Muscle of arm (tissue), 12 donors: ENCODE data around the gene SPRED2. TPM values are rescaled to one million over a fixed set of nuclear protein-coding genes. Genes with fewer than 3 reads are reported as not detected.
A peak's percentile ranks its signal among the peaks of the same experiment; 100 is the strongest.
"Not testable (repeated sequence)": the region's sequence is repeated elsewhere in the genome, so short reads cannot be mapped to it uniquely, and the experiment has no call there.

Source experiments
- DNase-seq: peaks from one replicate; pipeline ENCODE4 v3.0.0-alpha.2; 2013
- polyA plus RNA-seq, 12 donors: library from polyadenylated mRNA; unstranded; fragments of 120-200 nt; gene quantifications; one replicate each; pipeline ENCODE4 v1.2.1, GENCODE V29; 2013; ENCODE audit not compliant: insufficient read length in 12 of 12

SPRED2 gene
- polyA plus RNA-seq, 12 donors, result 29.1 to 42.5 (median 37.8) TPM; not detected in 1

GRCh38 chr2:65345631-65346030, 86.8 kb downstream of the SPRED2 start:
- DNase-seq, result peak; percentile 69

- no peak for DNase-seq
Measured at GRCh38 chr2:65344689-65345088, 87.7 kb downstream of the SPRED2 start.

- DNase-seq, result no peak
Measured at GRCh38 chr2:65344182-65344581, 88.2 kb downstream of the SPRED2 start.

GRCh38 chr2:65343386-65343785, 89.0 kb downstream of the SPRED2 start:
- no peak for DNase-seq

- DNase-seq, result no peak
Measured at GRCh38 chr2:65340898-65341681, 91.3 kb downstream of the SPRED2 start.

GRCh38 chr2:65339648-65340047, 92.8 kb downstream of the SPRED2 start:
- DNase-seq, result no peak

GRCh38 chr2:65338830-65339495, 93.4 kb downstream of the SPRED2 start:
- DNase-seq, result not testable (repeated sequence)

GRCh38 chr2:65337915-65338314, 94.5 kb downstream of the SPRED2 start:
- not testable (repeated sequence) for DNase-seq

GRCh38 chr2:65334714-65335113, 97.7 kb downstream of the SPRED2 start:
- no peak for DNase-seq

- DNase-seq, result no peak
Measured at GRCh38 chr2:65331336-65332025, 100.9 kb downstream of the SPRED2 start.

- no peak for DNase-seq
Measured at GRCh38 chr2:65329525-65329924, 102.9 kb downstream of the SPRED2 start.

- no peak for DNase-seq
Measured at GRCh38 chr2:65326276-65326675, 106.1 kb downstream of the SPRED2 start.

- no peak for DNase-seq
Measured at GRCh38 chr2:65325066-65325465, 107.3 kb downstream of the SPRED2 start.

- DNase-seq, result no peak
Measured at GRCh38 chr2:65320946-65321345, 111.5 kb downstream of the SPRED2 start.

- no peak for DNase-seq
Measured at GRCh38 chr2:65320042-65320725, 112.2 kb downstream of the SPRED2 start.

GRCh38 chr2:65319674-65320041, 112.7 kb downstream of the SPRED2 start:
- no peak for DNase-seq

GRCh38 chr2:65319072-65319673, 113.2 kb downstream of the SPRED2 start:
- no peak for DNase-seq

GRCh38 chr2:65317841-65318240, 114.6 kb downstream of the SPRED2 start:
- DNase-seq, result no peak

- not testable (repeated sequence) for DNase-seq
Measured at GRCh38 chr2:65317351-65317750, 115.0 kb downstream of the SPRED2 start.

- DNase-seq, result peak; percentile 75
Measured at GRCh38 chr2:65316072-65316471, 116.3 kb downstream of the SPRED2 start.

GRCh38 chr2:65314801-65315441, 117.5 kb downstream of the SPRED2 start:
- no peak for DNase-seq
